GM12892 (cell line): ENCODE results near the gene CCDC30.

Experiments
- POLR2A ChIP-seq: IDR thresholded peaks from 2 replicates; pipeline ENCODE4 v1.6.1; 2011; ENCODE audit warnings: low read depth, low read length, control low read depth
- POLR2AphosphoS5 ChIP-seq: IDR thresholded peaks from 2 replicates; pipeline ENCODE4 v1.6.1; 2011; ENCODE audit warnings: low read depth, low read length, control low read depth
- TAF1 ChIP-seq: IDR thresholded peaks from 2 replicates; pipeline ENCODE4 v1.6.1; 2011; ENCODE audit warnings: low read depth, mild to moderate bottlenecking, control low read depth, low read length, borderline replicate concordance

DNA sequence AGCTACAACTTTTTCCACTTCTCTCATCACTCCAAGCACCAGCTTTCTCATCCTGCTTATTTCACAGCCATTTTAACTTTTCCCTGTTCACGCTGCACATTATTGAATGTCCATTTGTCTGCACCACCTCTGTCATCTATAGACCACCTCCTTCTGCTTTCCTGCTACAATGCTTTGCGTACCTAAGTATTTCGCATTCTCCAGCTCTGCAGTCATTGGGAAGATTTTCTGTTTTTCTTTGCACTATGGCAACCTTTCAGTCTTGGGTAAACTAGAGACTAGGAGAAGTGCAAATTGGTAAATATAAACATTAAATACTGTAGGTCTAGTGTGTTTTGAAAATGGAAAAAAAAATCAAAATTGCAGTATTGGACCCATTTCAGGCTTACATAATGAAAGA, 835 bp downstream of the CCDC30 start:
- no peak for TF ChIP-seq POLR2AphosphoS5
- no peak for TF ChIP-seq POLR2A
- no peak for TF ChIP-seq TAF1
